ENCODE results near the gene ANKRD13D. TPM values are rescaled to one million over a fixed set of nuclear protein-coding genes. Genes with fewer than 3 reads are reported as not detected.
A peak's percentile ranks its signal among the peaks of the same experiment; 100 is the strongest.

ANKRD13D gene
- total RNA-seq, 1 donor from 2014 or later = 40.8 TPM

DNA sequence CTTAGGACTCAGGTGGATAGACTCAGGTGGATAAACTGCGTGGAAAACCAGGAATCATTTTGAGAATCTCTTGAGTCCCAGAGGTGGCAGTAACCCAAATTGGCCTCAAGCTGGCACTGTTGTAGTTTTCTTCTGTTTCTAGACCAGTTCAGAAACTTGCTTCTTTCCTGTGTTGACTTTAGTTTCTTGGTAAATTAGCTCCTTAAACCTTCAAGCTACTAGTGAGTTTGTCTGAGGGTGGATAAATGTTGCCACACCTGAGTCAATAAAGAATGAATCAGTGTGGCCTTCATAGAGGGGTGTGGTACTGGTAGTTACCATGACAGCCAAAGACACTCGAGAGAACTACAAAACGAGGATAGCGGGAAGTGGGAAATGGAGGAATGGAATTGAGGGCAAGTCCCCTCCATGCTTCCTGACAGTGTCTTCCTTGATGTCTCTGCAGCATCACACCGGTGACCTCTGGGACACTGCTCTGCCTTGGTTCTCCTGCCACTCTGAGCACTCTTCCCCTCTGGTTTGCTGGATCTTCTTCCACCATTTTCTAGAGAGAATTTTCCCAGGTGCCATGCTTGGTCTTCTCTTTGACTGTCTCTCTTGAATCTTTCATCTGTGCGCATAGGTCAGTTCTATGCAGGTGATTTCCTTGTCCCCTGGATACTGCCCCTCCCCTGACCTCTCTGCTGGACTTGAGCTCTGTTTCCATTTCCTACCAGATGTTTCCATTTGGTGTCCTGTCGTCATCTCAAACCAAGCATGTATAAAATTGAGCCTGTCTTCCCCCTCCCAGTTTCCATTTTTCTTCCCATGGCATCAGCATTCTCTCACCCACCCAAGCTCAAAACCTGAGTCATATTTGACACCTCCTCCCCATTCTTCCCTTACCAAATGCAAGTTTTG lies 57.1 kb downstream of the ANKRD13D start:
- H3K4me3 Mint-ChIP-seq (ENCODE audit: unreplicated experiment) = no peak overlapping the region
- no peaks in the 10 kb centered on the region for H3K27me3 Mint-ChIP-seq (ENCODE audit: low read depth, unreplicated experiment)
- Histone ChIP-seq H3K4me2 (ENCODE audit: low read length) (no peak overlapping the region), H3K9me3 (ENCODE audit: insufficient read depth, low read depth, low read length) (no peaks in the 10 kb centered on the region), H3K4me3 (ENCODE audit: insufficient read depth, low read depth, low read length) (no peak overlapping the region), H3K79me2 (ENCODE audit: insufficient read depth, low read length) (no peaks in the 10 kb centered on the region), H3K27me3 (ENCODE audit: insufficient read depth, low read length) (no peaks in the 10 kb centered on the region), H4K20me1 (ENCODE audit: insufficient read depth, low read length) (peaks cover 16% of the 10 kb centered on the region), H3K27ac (ENCODE audit: low read depth, low read length) (no peak overlapping the region), H3K36me3 (ENCODE audit: insufficient read depth, low read length) (no peaks in the 10 kb centered on the region), H3K9ac (ENCODE audit: low read length) (no peak overlapping the region), H3K4me1 (ENCODE audit: insufficient read depth, low read length) (peaks cover 19% of the 10 kb centered on the region), H2AFZ (ENCODE audit: low read depth, low read length) (no peak overlapping the region)
- no peak for TF ChIP-seq EZH2 (IDR thresholded peaks at IDR 0.05; ENCODE audit: insufficient read depth, low read length)
- TF ChIP-seq, protein P1, sequence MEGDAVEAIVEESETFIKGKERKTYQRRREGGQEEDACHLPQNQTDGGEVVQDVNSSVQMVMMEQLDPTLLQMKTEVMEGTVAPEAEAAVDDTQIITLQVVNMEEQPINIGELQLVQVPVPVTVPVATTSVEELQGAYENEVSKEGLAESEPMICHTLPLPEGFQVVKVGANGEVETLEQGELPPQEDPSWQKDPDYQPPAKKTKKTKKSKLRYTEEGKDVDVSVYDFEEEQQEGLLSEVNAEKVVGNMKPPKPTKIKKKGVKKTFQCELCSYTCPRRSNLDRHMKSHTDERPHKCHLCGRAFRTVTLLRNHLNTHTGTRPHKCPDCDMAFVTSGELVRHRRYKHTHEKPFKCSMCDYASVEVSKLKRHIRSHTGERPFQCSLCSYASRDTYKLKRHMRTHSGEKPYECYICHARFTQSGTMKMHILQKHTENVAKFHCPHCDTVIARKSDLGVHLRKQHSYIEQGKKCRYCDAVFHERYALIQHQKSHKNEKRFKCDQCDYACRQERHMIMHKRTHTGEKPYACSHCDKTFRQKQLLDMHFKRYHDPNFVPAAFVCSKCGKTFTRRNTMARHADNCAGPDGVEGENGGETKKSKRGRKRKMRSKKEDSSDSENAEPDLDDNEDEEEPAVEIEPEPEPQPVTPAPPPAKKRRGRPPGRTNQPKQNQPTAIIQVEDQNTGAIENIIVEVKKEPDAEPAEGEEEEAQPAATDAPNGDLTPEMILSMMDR (IDR thresholded peaks at IDR 0.05; ENCODE audit: insufficient read depth, low read depth, low read length) = peak; percentile 87
- H3K9me3 Mint-ChIP-seq (ENCODE audit: unreplicated experiment) = no peaks in the 10 kb centered on the region
- H3K4me1 Mint-ChIP-seq (ENCODE audit: low read depth, unreplicated experiment) = peaks cover 21% of the 10 kb centered on the region
- H3K36me3 Mint-ChIP-seq (ENCODE audit: low read depth, unreplicated experiment) = no peaks in the 10 kb centered on the region
- no peak for FAIRE-seq
- DNase-seq (ENCODE audit: low read depth) = peak; percentile 49
- no peak overlapping the region for H3K27ac Mint-ChIP-seq (ENCODE audit: unreplicated experiment)

DNA sequence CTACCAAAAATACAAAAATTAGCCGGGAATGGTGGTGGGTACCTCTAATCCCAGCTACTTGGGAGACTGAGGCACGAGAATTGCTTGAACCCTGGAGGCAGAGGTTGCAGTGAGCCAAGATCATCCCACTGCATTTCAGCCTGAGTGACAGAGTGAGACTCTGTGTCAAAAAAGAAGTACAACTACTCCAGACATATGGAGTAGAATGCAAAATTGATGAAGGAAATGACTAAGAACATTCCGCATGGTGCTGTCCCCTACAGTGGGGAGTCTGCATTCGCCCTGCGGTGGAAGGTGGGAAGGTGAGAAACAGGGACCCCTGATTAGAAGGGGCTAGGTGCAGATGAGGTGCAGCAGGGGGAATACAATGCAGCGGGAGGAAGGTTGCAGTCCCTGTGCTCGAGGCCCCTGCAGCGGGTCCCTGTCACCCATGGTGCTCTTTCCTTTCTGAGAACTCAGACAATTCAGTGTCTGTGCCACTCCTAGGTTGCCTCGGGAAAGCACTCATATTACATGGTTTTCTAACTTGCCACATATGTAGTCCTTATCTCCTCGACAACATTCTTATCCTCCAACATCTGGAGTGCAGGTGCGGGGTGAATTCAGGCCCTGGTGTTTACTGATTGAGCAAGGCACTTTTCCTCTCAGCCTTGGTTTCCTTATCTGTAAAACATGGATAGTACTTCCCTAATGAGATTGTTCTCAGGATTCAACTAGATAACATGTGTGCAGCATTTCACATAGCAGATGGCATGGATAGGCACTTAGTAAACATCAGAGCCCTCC lies 59.1 kb downstream of the ANKRD13D start:
- TF ChIP-seq EZH2 (IDR thresholded peaks at IDR 0.05; ENCODE audit: insufficient read depth, low read length) = no peak
- TF ChIP-seq, protein P1 (IDR thresholded peaks at IDR 0.05; ENCODE audit: insufficient read depth, low read depth, low read length) = no peak
- no peak overlapping the region for H2AFZ ChIP-seq (ENCODE audit: low read depth, low read length)
- H3K27ac ChIP-seq (ENCODE audit: low read depth, low read length) = no peak overlapping the region
- H3K27me3 ChIP-seq (ENCODE audit: insufficient read depth, low read length) = no peaks in the 10 kb centered on the region
- H3K9me3 Mint-ChIP-seq (ENCODE audit: unreplicated experiment) = no peaks in the 10 kb centered on the region
- H3K27ac Mint-ChIP-seq (ENCODE audit: unreplicated experiment) = no peak overlapping the region
- no peak overlapping the region for H3K4me3 ChIP-seq (ENCODE audit: insufficient read depth, low read depth, low read length)
- H3K9me3 ChIP-seq (ENCODE audit: insufficient read depth, low read depth, low read length) = no peaks in the 10 kb centered on the region
- H3K4me2 ChIP-seq (ENCODE audit: low read length) = peak overlapping the region; percentile 68
- H3K36me3 ChIP-seq (ENCODE audit: insufficient read depth, low read length) = no peaks in the 10 kb centered on the region
- peak; percentile 52 for DNase-seq (ENCODE audit: low read depth)
- no peaks in the 10 kb centered on the region for H3K27me3 Mint-ChIP-seq (ENCODE audit: low read depth, unreplicated experiment)
- H4K20me1 ChIP-seq (ENCODE audit: insufficient read depth, low read length) = peaks cover 22% of the 10 kb centered on the region
- H3K4me3 Mint-ChIP-seq (ENCODE audit: unreplicated experiment) = peak overlapping the region; percentile 57
- H3K36me3 Mint-ChIP-seq (ENCODE audit: low read depth, unreplicated experiment) = no peaks in the 10 kb centered on the region
- FAIRE-seq = no peak
- peaks cover 32% of the 10 kb centered on the region for H3K4me1 ChIP-seq (ENCODE audit: insufficient read depth, low read length)
- H3K9ac ChIP-seq (ENCODE audit: low read length) = no peak overlapping the region
- H3K79me2 ChIP-seq (ENCODE audit: insufficient read depth, low read length) = peaks cover 15% of the 10 kb centered on the region
- H3K4me1 Mint-ChIP-seq (ENCODE audit: low read depth, unreplicated experiment) = peaks cover 27% of the 10 kb centered on the region

Measured in astrocyte (in vitro differentiated cells and primary cell).